Superior temporal gyrus (tissue), 1 donor: ENCODE measurements around the gene NPTXR.

ENCODE experiments used
- DNase-seq: peaks from one replicate; pipeline ENCODE4 v3.0.0-alpha.2; 2016; ENCODE audit errors: extremely low spot score

NPTXR gene

GRCh38 chr22:38853196-38853651 is 9.4 kb upstream of the NPTXR start:
- no peak for DNase-seq

GRCh38 chr22:38852522-38852921 is 8.7 kb upstream of the NPTXR start:
- DNase-seq, result no peak

GRCh38 chr22:38850941-38851849 is 7.4 kb upstream of the NPTXR start:
- DNase-seq, result no peak

GRCh38 chr22:38850399-38850798 is 6.6 kb upstream of the NPTXR start:
- DNase-seq, result no peak

- DNase-seq, result no peak
Observed at GRCh38 chr22:38849811-38850210, 6.0 kb upstream of the NPTXR start.

- no peak for DNase-seq
Observed at GRCh38 chr22:38846412-38846811, 2.6 kb upstream of the NPTXR start.

- DNase-seq, result no peak
Observed at GRCh38 chr22:38845004-38845740, 1.3 kb upstream of the NPTXR start.

- no peak for DNase-seq
Observed at GRCh38 chr22:38844315-38845003, 631 bp upstream of the NPTXR start.

- DNase-seq, result peak; percentile 47
Observed at GRCh38 chr22:38843201-38843656, 599 bp downstream of the NPTXR start.

GRCh38 chr22:38842512-38843200 is 1.2 kb downstream of the NPTXR start:
- DNase-seq, result no peak

GRCh38 chr22:38841635-38842034 is 2.2 kb downstream of the NPTXR start:
- DNase-seq, result no peak

- no peak for DNase-seq
Observed at GRCh38 chr22:38841211-38841610, 2.6 kb downstream of the NPTXR start.

GRCh38 chr22:38840129-38840528 is 3.7 kb downstream of the NPTXR start:
- no peak for DNase-seq

GRCh38 chr22:38839686-38840085 is 4.1 kb downstream of the NPTXR start:
- no peak for DNase-seq

GRCh38 chr22:38837414-38837928 is 6.4 kb downstream of the NPTXR start:
- DNase-seq, result no peak

- no peak for DNase-seq
Observed at GRCh38 chr22:38835888-38836301, 7.9 kb downstream of the NPTXR start.

- no peak for DNase-seq
Observed at GRCh38 chr22:38834991-38835390, 8.8 kb downstream of the NPTXR start.

- DNase-seq, result no peak
Observed at GRCh38 chr22:38834215-38834953, 9.4 kb downstream of the NPTXR start.

- no peak for DNase-seq
Observed at GRCh38 chr22:38833061-38833460, 10.8 kb downstream of the NPTXR start.
